ENCODE measurements around the gene RIC8A. TPM values are rescaled to one million over a fixed set of nuclear protein-coding genes. Genes with fewer than 3 reads are reported as not detected.

Gene RIC8A
- total RNA-seq, 1 experiment from 2014 or later: 283 TPM

DNA sequence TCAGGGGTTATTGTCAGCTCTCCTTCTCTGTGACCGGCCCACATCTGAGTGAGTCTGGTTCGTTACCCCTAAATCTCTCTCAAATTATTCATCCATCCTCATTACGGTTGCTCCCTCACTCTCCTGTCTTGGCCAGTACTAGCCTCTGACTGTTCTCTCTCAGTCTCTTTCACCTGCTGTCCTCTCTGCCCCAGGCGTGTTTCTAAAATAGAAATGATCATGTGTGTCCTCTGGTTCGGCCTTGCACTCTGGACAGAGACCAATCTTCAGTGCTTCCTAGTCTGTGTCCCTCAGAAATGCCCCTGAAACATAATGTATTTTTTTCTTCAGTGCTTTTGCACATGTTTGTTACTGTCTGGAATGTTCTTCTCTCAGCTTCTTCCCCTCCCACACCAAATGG lies 34.1 kb downstream of the RIC8A start:
- DNase-seq (ENCODE audit: low spot score): no peak

- DNase-seq (ENCODE audit: low spot score): no peak
Observed at GRCh38 chr11:244376-244775, 36.9 kb downstream of the RIC8A start.

DNA sequence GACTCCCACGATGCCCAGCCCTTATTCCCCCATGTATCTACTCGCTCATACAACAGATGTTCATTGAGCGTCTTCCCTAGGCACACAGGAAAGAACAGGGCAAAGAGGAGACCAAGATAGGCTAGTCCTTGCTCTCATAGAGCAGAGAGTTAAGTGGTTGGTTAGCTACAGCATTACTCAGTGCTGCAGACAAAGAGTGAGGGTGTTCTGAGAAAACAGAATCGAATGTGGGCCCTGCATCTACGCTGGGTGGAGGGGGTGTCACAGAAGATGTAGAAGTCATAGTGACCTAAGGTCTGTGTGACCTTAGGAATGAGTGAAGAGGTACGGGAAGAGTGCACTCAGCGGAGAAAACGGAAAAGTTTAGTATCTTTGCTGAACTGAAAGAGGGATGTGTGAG lies 41.6 kb downstream of the RIC8A start:
- DNase-seq (ENCODE audit: low spot score): no peak

GRCh38 chr11:250274-250673 lies 42.8 kb downstream of the RIC8A start:
- no peak for DNase-seq (ENCODE audit: low spot score)

DNA sequence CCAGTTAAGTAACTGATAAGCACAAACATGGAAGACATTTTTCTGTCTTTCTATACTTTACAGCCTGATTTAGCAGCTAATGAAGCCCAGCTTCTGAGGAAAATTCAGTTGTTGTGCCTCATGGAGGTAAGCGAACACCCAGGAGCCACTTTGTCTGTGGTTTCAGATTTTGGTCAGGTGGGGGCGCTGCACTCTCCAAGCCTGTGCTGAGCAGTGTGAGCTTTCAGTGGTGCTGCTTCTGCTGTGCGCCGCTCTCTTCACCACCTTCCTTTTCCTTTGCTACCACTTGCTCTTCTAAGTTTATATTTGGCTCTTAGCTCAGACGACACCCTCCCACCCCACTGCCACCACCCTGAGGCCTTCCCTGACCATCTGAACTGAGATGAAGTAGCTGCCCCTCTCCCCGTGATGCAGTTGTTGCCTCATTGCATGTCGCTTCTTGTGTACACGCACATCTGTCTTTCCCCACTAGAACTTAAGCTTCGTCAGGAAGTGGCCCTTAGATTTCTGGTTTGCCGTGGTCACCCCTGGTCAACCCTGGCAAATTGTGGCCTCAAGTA lies 43.3 kb downstream of the RIC8A start:
- peak; percentile 61 for DNase-seq (ENCODE audit: low spot score)

- DNase-seq (ENCODE audit: low spot score): no peak
Observed at GRCh38 chr11:251550-251949, 44.0 kb downstream of the RIC8A start.

DNA sequence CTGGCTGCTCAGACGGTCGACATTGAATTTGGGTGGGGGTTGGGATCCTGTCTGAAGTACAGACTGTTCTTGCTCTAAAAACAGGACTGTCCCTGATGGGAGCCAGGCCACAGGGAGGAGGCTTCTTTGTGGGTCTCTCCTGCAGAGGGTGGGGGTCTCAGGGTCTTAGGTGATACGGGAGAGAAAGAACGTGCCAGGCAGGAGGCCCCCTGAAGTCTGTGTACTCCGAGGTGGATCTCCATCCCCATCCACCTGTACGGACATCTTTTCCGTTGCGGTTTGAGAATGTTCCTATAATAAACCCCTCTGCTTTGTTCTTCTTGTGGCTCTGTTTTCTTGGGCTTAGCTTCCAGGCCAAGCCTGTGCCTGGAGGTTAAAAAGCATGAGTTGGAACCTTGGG lies 45.2 kb downstream of the RIC8A start:
- DNase-seq (ENCODE audit: low spot score): no peak

DNA sequence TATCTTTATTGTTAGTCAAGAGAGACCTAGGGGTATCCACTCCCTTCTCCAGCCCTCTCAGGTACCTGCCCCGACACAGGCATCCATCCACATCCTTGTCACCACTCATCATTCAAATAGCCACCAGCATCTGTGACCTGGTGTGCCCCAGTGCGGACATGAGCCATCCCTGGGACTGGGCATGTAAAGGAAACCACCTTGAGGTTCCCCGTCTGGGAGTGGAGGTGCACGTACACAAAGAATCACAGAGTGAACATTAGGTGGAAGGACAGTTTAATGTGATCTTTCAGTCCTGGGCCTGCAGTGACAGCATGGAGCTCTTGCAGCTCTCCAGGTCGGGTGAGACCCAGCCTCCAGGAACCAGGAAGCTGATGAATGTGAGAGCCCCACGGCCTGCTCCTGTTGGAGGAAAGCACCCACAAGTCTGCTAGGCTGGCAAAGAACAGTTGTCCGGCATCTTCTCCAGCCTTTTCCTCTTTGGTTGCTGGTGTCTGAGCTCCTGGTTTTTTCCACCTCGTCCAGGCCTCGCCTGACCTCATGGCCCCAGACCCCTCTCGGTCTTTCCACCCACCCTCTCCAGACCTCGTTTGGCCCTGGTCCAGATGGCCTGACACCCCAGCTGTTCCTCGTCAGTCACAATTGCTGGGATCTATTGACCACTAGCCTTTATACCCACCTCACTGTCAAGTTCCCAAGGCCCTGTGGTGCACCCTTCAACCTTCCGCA lies 45.8 kb downstream of the RIC8A start:
- DNase-seq (ENCODE audit: low spot score): no peak

DNA sequence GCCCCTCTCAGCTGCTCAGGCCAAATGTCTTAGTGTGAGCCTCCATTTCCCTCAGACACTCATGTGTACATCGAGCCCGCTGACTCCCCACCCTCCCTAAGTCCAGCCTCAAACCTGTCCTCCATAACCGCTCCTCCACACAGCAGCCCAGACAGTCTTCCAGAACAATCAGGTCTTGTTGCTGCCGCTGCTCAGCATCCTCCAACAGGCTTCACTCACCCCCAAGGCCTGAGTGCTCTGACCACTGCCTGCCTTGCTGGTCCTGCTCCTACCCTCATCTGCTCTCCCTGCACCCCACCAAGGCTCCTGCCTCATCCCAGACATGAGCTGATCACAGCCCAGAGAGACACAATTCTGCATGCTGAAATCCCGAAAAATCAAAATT lies 46.4 kb downstream of the RIC8A start:
- DNase-seq (ENCODE audit: low spot score): no peak

- DNase-seq (ENCODE audit: low spot score): no peak
Observed at GRCh38 chr11:255176-255575, 47.7 kb downstream of the RIC8A start.

DNA sequence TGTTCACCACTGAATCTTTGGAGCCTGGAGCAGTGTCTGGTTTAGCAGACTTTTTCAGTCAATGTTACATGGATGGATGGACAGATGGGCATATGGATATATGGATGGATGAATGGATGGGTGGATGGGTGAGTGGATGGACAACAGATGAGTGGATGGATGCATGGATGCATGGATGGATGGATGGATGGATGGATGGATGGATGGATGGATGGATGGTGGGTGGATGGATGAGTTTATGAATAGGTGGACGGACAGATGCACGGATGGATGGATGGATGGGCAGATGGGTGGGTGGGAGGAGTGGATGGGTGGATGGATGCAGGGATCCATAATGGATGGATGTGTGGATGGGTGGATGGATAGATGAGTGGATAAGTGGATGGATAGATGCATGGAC lies 48.3 kb downstream of the RIC8A start:
- DNase-seq (ENCODE audit: low spot score): no peak

GRCh38 chr11:256952-257737 lies 49.6 kb downstream of the RIC8A start:
- DNase-seq (ENCODE audit: low spot score): no peak

DNA sequence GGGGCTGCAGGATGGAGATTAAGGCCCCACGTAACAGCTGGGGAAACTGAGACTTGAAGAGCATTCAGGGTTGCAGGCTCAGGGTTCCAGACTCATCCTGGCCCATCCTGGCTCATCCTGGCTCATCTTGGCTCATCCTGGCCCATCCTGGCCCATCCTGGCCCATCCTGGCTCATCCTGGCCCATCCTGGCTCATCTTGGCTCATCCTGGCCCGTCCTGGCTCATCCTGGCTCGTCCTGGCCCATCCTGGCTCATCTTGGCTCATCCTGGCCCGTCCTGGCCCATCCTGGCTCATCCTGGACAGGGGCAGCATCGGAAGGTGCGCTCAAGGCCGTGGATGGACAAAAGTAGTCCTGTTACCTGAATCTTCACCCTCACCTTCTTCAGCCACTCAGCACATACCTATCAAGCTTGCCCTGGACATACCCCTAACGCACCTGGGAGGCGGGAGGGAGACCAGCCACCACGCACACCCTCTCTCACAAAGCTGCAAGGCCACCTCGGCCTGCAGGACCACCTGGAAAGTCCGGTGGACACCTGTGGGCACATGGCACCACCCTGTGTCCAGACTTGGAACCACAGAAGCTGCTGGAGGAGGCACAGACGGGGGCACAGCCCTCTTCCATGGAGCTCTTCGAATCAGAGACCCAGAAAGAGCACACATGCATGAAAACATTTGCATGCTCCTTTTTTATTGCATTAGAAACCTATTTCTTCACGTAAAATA lies 50.4 kb downstream of the RIC8A start:
- DNase-seq (ENCODE audit: low spot score): peak; percentile 53

DNA sequence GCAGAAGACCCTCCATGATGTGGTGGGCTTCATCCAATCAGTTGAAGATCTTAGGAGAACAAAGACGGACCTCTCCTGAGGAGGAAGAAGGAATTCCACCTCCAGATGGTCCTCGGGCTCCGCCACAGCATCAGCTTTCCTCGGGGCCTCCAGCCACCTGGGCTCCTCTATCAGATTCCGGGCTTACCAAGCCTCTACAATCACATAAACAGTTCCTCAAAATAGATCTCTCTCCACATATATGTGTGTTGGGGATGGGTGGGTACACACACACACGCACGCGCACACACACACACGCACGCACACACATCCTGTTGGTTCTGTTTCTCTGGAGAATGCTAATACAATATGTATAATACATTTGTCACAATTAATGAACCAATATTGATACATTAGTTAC lies 51.9 kb downstream of the RIC8A start:
- DNase-seq (ENCODE audit: low spot score): no peak

GRCh38 chr11:261624-262023 lies 54.1 kb downstream of the RIC8A start:
- no peak for DNase-seq (ENCODE audit: low spot score)

Other genes with a start within 250 kb of the RIC8A start
- not detected in 2 replicates for gene SCGB1C1, start 14.6 kb upstream of the RIC8A start, total RNA-seq (2014; rRNA removed; shearing (Covaris generic))
- gene BET1L, start 309 bp upstream of the RIC8A start, total RNA-seq (2014; rRNA removed; shearing (Covaris generic)): 45.6 and 47.9 TPM in 2 replicates
- gene SIRT3, start 28.6 kb downstream of the RIC8A start, total RNA-seq (2014; rRNA removed; shearing (Covaris generic)): 8.6 and 11.5 TPM in 2 replicates
- 235 TPM in 2 replicates for gene PSMD13, start 29.3 kb downstream of the RIC8A start, total RNA-seq (2014; rRNA removed; shearing (Covaris generic))
- not detected in 2 replicates for gene NLRP6, start 70.7 kb downstream of the RIC8A start, total RNA-seq (2014; rRNA removed; shearing (Covaris generic))
- 175 and 194 TPM in 2 replicates for gene PGGHG, start 81.4 kb downstream of the RIC8A start, total RNA-seq (2014; rRNA removed; shearing (Covaris generic))
- gene IFITM5, start 91.8 kb downstream of the RIC8A start, total RNA-seq (2014; rRNA removed; shearing (Covaris generic)): not detected in 2 replicates
- 31.2 and 32.3 TPM in 2 replicates for gene IFITM2, start 100.1 kb downstream of the RIC8A start, total RNA-seq (2014; rRNA removed; shearing (Covaris generic))
- 6.8 and 7.6 TPM in 2 replicates for gene IFITM1, start 106.3 kb downstream of the RIC8A start, total RNA-seq (2014; rRNA removed; shearing (Covaris generic))
- 10.6 and 30.1 TPM in 2 replicates for gene IFITM3, start 113.2 kb downstream of the RIC8A start, total RNA-seq (2014; rRNA removed; shearing (Covaris generic))
- gene B4GALNT4, start 161.8 kb downstream of the RIC8A start, total RNA-seq (2014; rRNA removed; shearing (Covaris generic)): not detected in 2 replicates
- 284 and 306 TPM in 2 replicates for gene PKP3, start 186.5 kb downstream of the RIC8A start, total RNA-seq (2014; rRNA removed; shearing (Covaris generic))
- 295 and 312 TPM in 2 replicates for gene SIGIRR, start 207.3 kb downstream of the RIC8A start, total RNA-seq (2014; rRNA removed; shearing (Covaris generic))
- 63.7 and 94.0 TPM in 2 replicates for gene ANO9, start 234.3 kb downstream of the RIC8A start, total RNA-seq (2014; rRNA removed; shearing (Covaris generic))
- 56.6 and 63.4 TPM in 2 replicates for gene PTDSS2, start 242.6 kb downstream of the RIC8A start, total RNA-seq (2014; rRNA removed; shearing (Covaris generic))